ENCODE data around the gene NCAPD3. TPM values are rescaled to one million over a fixed set of nuclear protein-coding genes. Genes with fewer than 3 reads are reported as not detected.

The NCAPD3 gene
- total and polyA plus RNA-seq, 2 of the 13 experiments (the other 11 are each of a cell fraction or from before 2014, with no cell fraction given): 20.7 to 25.6 TPM

- peak; percentile 78; the same call in 1 of the 2 replicates for TF ChIP-seq HBP1 (CRISPR knock-in tag; IDR thresholded peaks at IDR 0.05; ENCODE audit: low read depth)
- TF ChIP-seq ZNF747 (CRISPR knock-in tag; IDR thresholded peaks at IDR 0.05; ENCODE audit: borderline replicate concordance): peak; percentile 63; the same call in 1 of the 2 replicates
- no peak for TF ChIP-seq MXD1 (CRISPR knock-in tag; IDR thresholded peaks at IDR 0.05)
- TF ChIP-seq HNRNPK (IDR thresholded peaks at IDR 0.05; ENCODE audit: low read depth, low read length, poor library complexity, severe bottlenecking): no peak
- no peak for TF ChIP-seq PTBP1 (IDR thresholded peaks at IDR 0.05; ENCODE audit: low read depth, low read length, poor library complexity, severe bottlenecking)
- no peak for TF ChIP-seq SETDB1 (CRISPR knock-in tag; IDR thresholded peaks at IDR 0.05; ENCODE audit: borderline replicate concordance)
- TF ChIP-seq NAIF1 (CRISPR knock-in tag; IDR thresholded peaks at IDR 0.05; ENCODE audit: borderline replicate concordance): peak; percentile 91
- TF ChIP-seq FOXK2 (IDR thresholded peaks at IDR 0.05): no peak
- TF ChIP-seq ZNF446 (CRISPR knock-in tag; IDR thresholded peaks at IDR 0.05): peak; percentile 49; the same call in 1 of the 2 replicates
- TF ChIP-seq ZNF543 (CRISPR knock-in tag; IDR thresholded peaks at IDR 0.05): 0 out of 2 replicates have a peak, but pooled peaks have one; percentile 47
- TF ChIP-seq ZSCAN29 (CRISPR knock-in tag; conservative IDR thresholded peaks at IDR 0.05): no peak
- TF ChIP-seq IKZF4 (CRISPR knock-in tag; IDR thresholded peaks at IDR 0.05; ENCODE audit: borderline replicate concordance, low read depth, not compliant biosample characterization): no peak
- TF ChIP-seq ZNF343 (CRISPR knock-in tag; IDR thresholded peaks at IDR 0.05): no peak
- no peak for TF ChIP-seq TOPORS (CRISPR knock-in tag; IDR thresholded peaks at IDR 0.05)
- TF ChIP-seq ZHX1 (CRISPR knock-in tag; IDR thresholded peaks at IDR 0.05; ENCODE audit: low read depth): no peak
- 0 out of 2 replicates have a peak, but pooled peaks have one; percentile 14 for TF ChIP-seq ELF3 (CRISPR knock-in tag; IDR thresholded peaks at IDR 0.05)
- TF ChIP-seq JARID2 (CRISPR knock-in tag; IDR thresholded peaks at IDR 0.05; ENCODE audit: insufficient replicate concordance): no peak
- 0 out of 2 replicates have a peak, but pooled peaks have one; percentile 15 for TF ChIP-seq ZKSCAN8 (CRISPR knock-in tag; IDR thresholded peaks at IDR 0.05; ENCODE audit: borderline replicate concordance)
- TF ChIP-seq SIN3B (IDR thresholded peaks at IDR 0.05; ENCODE audit: low read length): no peak
- no peak for TF ChIP-seq POLR2AphosphoS2 (IDR thresholded peaks at IDR 0.05; ENCODE audit: low read depth, low read length)
- no peak for TF ChIP-seq SP140L (CRISPR knock-in tag; IDR thresholded peaks at IDR 0.05; ENCODE audit: borderline replicate concordance)
- TF ChIP-seq KLF16 (CRISPR knock-in tag; IDR thresholded peaks at IDR 0.05): peak in 1 of 2 experiments; percentile 77; a peak in 1 of 4 replicates
- no peak for TF ChIP-seq SMARCE1 (IDR thresholded peaks at IDR 0.05; ENCODE audit: borderline replicate concordance)
- no peak for TF ChIP-seq ZFAT (CRISPR knock-in tag; conservative IDR thresholded peaks at IDR 0.05)
- TF ChIP-seq ZNF34 (CRISPR knock-in tag; IDR thresholded peaks at IDR 0.05; ENCODE audit: borderline replicate concordance): no peak; the same call in 1 of the 2 replicates
These were observed 29.6 kb upstream of the NCAPD3 start, which contains the start of the genes ACAD8 and THYN1 (continued) for GRCh38 chr11:134253188-134253993.
